Measurements from ENCODE around the gene TPR.

GRCh38 chr1:186304982-186305949 is 69.8 kb downstream of the TPR start:
- TF ChIP-seq, protein P1, sequence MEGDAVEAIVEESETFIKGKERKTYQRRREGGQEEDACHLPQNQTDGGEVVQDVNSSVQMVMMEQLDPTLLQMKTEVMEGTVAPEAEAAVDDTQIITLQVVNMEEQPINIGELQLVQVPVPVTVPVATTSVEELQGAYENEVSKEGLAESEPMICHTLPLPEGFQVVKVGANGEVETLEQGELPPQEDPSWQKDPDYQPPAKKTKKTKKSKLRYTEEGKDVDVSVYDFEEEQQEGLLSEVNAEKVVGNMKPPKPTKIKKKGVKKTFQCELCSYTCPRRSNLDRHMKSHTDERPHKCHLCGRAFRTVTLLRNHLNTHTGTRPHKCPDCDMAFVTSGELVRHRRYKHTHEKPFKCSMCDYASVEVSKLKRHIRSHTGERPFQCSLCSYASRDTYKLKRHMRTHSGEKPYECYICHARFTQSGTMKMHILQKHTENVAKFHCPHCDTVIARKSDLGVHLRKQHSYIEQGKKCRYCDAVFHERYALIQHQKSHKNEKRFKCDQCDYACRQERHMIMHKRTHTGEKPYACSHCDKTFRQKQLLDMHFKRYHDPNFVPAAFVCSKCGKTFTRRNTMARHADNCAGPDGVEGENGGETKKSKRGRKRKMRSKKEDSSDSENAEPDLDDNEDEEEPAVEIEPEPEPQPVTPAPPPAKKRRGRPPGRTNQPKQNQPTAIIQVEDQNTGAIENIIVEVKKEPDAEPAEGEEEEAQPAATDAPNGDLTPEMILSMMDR (IDR thresholded peaks at IDR 0.05): peak; percentile 68
- TF ChIP-seq EZH2 (IDR thresholded peaks at IDR 0.05) (no peak), EZH2phosphoT487 (IDR thresholded peaks at IDR 0.05) (no peak)
